Lower leg skin (tissue), 4 donors: ENCODE measurements around the gene ONECUT1. TPM values are rescaled to one million over a fixed set of nuclear protein-coding genes. Genes with fewer than 3 reads are reported as not detected.

Experiments used
- DNase-seq, 2 donors: peaks; one replicate each; pipeline ENCODE4 v3.0.0-alpha.2; 2019; ENCODE audit warnings: low spot score in 2 of 2
- H3K4me3 ChIP-seq: fragments of 200-600 bp; sonication (generic); 2 replicates; pipeline ENCODE4 v1.5.1; 2017; ENCODE audit warnings: mild to moderate bottlenecking, low read depth; ENCODE audit not compliant: poor library complexity, severe bottlenecking
- CTCF ChIP-seq, 3 donors: fragments of 450-650 bp; IDR thresholded peaks; one replicate each; pipeline ENCODE4 v1.5.1; 2016; ENCODE audit warnings: antibody characterized with exemption in 3 of 3, mild to moderate bottlenecking in 3 of 3, moderate library complexity in 2 of 3
- POLR2A ChIP-seq, 2 donors: fragments of 450-650 bp; IDR thresholded peaks; one replicate each; pipeline ENCODE4 v1.6.1; 2016 to 2017; ENCODE audit warnings: antibody characterized with exemption in 2 of 2, mild to moderate bottlenecking in 1 of 2, moderate library complexity in 1 of 2
- WGBS, 2 donors: methylation state at CpG; one replicate each; pipeline ENCODE4 v1.1.5; 2018; 5-methylcytosine and 5-hydroxymethylcytosine counted together
- intact Hi-C: fragments of 100-400 bp; cut with DNase I; formaldehyde crosslinking; loops from one replicate; pipeline ENCODE4 v1.15.0; 2023; ENCODE audit warnings: low total_unique reads
- total RNA-seq, 4 donors: library from RNA; depleted of rRNA; stranded (reverse); fragments of >200 nt; gene quantifications; one replicate each; pipeline ENCODE4 v1.1.0, GENCODE V29; 2016

Gene ONECUT1
- total RNA-seq, 4 donors from 2014 or later, result not detected

- WGBS, 2 donors, result 7 to 8% methylated on average over 37 to 38 of the region's 43 CpGs
- H3K4me3 ChIP-seq, result no peak overlapping the region
- no peak for DNase-seq
- intact Hi-C loops, result no loop called here
- no peak for TF ChIP-seq POLR2A (IDR thresholded peaks at IDR 0.05)
- TF ChIP-seq CTCF (IDR thresholded peaks at IDR 0.05), result no peak
These were observed 4.7 kb upstream of the ONECUT1 start for GRCh38 chr15:52794665-52795463.

- no peak for DNase-seq
- 61 to 71% methylated on average over 5 of the region's 5 CpGs for WGBS, 2 donors
- no peak for TF ChIP-seq POLR2A (IDR thresholded peaks at IDR 0.05)
- TF ChIP-seq CTCF (IDR thresholded peaks at IDR 0.05), result no peak
- no peak overlapping the region for H3K4me3 ChIP-seq
- intact Hi-C loops, result no loop called here
These were observed 1.6 kb upstream of the ONECUT1 start for GRCh38 chr15:52791776-52792175.

- intact Hi-C loops, result no loop called here
- no peak for DNase-seq
- WGBS, 2 donors, result 21 to 22% methylated on average over 50 of the region's 50 CpGs
- no peak overlapping the region for H3K4me3 ChIP-seq
- TF ChIP-seq CTCF (IDR thresholded peaks at IDR 0.05), result no peak
These were observed 1.0 kb upstream of the ONECUT1 start for GRCh38 chr15:52790941-52791751.

- no peak for TF ChIP-seq CTCF (IDR thresholded peaks at IDR 0.05)
- TF ChIP-seq POLR2A (IDR thresholded peaks at IDR 0.05), result no peak
- H3K4me3 ChIP-seq, result peak overlapping the region; percentile 12
- DNase-seq, result no peak
- WGBS, 2 donors, result 1% methylated on average over 19 to 36 of the region's 51 CpGs
- intact Hi-C loops, result loop anchor here (10.0 kb wide), 1 partner anchor 405 kb away; no protein-coding TSS in a partner anchor
These were observed 451 bp downstream of the ONECUT1 start for GRCh38 chr15:52789601-52790168.

- no peak for DNase-seq
- WGBS, 2 donors, result 3 to 5% methylated on average over 23 to 37 of the region's 37 CpGs
- intact Hi-C loops, result loop anchor here (10.0 kb wide), 1 partner anchor 406 kb away; no protein-coding TSS in a partner anchor
- no peak overlapping the region for H3K4me3 ChIP-seq
- TF ChIP-seq CTCF (IDR thresholded peaks at IDR 0.05) (no peak), POLR2A (IDR thresholded peaks at IDR 0.05) (no peak)
These were observed 1.0 kb downstream of the ONECUT1 start for GRCh38 chr15:52789008-52789600.
